ENCODE results near the gene TEKT3.

TEKT3 gene

GRCh38 chr17:15377616-15378015 lies 36.2 kb upstream of the TEKT3 start:
- no peak for TF ChIP-seq ZBTB7A (IDR thresholded peaks at IDR 0.05; ENCODE audit: low read depth)
- TF ChIP-seq EP300 (IDR thresholded peaks at IDR 0.05; ENCODE audit: borderline replicate concordance), result no peak
- TF ChIP-seq, protein P1, sequence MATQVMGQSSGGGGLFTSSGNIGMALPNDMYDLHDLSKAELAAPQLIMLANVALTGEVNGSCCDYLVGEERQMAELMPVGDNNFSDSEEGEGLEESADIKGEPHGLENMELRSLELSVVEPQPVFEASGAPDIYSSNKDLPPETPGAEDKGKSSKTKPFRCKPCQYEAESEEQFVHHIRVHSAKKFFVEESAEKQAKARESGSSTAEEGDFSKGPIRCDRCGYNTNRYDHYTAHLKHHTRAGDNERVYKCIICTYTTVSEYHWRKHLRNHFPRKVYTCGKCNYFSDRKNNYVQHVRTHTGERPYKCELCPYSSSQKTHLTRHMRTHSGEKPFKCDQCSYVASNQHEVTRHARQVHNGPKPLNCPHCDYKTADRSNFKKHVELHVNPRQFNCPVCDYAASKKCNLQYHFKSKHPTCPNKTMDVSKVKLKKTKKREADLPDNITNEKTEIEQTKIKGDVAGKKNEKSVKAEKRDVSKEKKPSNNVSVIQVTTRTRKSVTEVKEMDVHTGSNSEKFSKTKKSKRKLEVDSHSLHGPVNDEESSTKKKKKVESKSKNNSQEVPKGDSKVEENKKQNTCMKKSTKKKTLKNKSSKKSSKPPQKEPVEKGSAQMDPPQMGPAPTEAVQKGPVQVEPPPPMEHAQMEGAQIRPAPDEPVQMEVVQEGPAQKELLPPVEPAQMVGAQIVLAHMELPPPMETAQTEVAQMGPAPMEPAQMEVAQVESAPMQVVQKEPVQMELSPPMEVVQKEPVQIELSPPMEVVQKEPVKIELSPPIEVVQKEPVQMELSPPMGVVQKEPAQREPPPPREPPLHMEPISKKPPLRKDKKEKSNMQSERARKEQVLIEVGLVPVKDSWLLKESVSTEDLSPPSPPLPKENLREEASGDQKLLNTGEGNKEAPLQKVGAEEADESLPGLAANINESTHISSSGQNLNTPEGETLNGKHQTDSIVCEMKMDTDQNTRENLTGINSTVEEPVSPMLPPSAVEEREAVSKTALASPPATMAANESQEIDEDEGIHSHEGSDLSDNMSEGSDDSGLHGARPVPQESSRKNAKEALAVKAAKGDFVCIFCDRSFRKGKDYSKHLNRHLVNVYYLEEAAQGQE (IDR thresholded peaks at IDR 0.05; ENCODE audit: low read depth), result no peak
- TF ChIP-seq FOXM1 (IDR thresholded peaks at IDR 0.05; ENCODE audit: borderline replicate concordance, low read depth), result no peak
- no peak for TF ChIP-seq TAF1 (IDR thresholded peaks at IDR 0.05; ENCODE audit: low read depth)
- TF ChIP-seq EGR1 (IDR thresholded peaks at IDR 0.05), result no peak
- TF ChIP-seq TCF12 (IDR thresholded peaks at IDR 0.05; ENCODE audit: low read depth), result no peak
- TF ChIP-seq, protein P2, sequence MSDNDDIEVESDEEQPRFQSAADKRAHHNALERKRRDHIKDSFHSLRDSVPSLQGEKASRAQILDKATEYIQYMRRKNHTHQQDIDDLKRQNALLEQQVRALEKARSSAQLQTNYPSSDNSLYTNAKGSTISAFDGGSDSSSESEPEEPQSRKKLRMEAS (IDR thresholded peaks at IDR 0.05), result no peak
- peak; percentile 86 for TF ChIP-seq TEAD4 (IDR thresholded peaks at IDR 0.05)
- TF ChIP-seq RAD21 (IDR thresholded peaks at IDR 0.05; ENCODE audit: low read depth), result no peak
- no peak for TF ChIP-seq CREB1 (IDR thresholded peaks at IDR 0.05; ENCODE audit: low read depth)
- TF ChIP-seq CEBPB (IDR thresholded peaks at IDR 0.05), result no peak
- TF ChIP-seq NFIC (IDR thresholded peaks at IDR 0.05), result peak; percentile 35; the same call in 1 of the 2 replicates
- peak; percentile 67 for TF ChIP-seq YY1 (IDR thresholded peaks at IDR 0.05; ENCODE audit: low read depth)
- TF ChIP-seq, protein P3, sequence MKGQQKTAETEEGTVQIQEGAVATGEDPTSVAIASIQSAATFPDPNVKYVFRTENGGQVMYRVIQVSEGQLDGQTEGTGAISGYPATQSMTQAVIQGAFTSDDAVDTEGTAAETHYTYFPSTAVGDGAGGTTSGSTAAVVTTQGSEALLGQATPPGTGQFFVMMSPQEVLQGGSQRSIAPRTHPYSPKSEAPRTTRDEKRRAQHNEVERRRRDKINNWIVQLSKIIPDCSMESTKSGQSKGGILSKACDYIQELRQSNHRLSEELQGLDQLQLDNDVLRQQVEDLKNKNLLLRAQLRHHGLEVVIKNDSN (IDR thresholded peaks at IDR 0.05), result no peak

DNA sequence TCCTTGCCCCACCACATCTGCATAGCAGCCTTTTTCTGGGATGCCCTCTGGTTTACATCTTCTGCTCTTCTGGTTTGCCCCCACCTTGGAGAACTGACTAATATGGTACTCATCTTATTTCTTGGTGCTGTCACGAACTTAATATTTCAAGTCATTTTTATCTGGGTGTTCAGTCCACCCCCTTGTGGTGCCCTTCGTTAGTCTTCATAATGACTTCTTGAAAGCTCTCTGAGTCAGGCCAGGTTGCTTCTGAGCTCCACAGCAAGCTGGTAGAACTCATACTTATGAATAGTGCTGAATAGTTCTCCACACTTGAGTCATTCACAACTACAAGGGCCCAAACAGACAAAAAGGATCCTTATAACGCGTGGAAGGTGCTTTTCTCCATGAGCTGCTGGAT lies 35.8 kb upstream of the TEKT3 start:
- TF ChIP-seq TEAD4 (IDR thresholded peaks at IDR 0.05) (no peak), TCF12 (IDR thresholded peaks at IDR 0.05; ENCODE audit: low read depth) (no peak), ZBTB7A (IDR thresholded peaks at IDR 0.05; ENCODE audit: low read depth) (no peak), EP300 (IDR thresholded peaks at IDR 0.05; ENCODE audit: borderline replicate concordance) (no peak), RAD21 (IDR thresholded peaks at IDR 0.05; ENCODE audit: low read depth) (no peak)
- TF ChIP-seq, protein P2 (IDR thresholded peaks at IDR 0.05), result no peak

DNA sequence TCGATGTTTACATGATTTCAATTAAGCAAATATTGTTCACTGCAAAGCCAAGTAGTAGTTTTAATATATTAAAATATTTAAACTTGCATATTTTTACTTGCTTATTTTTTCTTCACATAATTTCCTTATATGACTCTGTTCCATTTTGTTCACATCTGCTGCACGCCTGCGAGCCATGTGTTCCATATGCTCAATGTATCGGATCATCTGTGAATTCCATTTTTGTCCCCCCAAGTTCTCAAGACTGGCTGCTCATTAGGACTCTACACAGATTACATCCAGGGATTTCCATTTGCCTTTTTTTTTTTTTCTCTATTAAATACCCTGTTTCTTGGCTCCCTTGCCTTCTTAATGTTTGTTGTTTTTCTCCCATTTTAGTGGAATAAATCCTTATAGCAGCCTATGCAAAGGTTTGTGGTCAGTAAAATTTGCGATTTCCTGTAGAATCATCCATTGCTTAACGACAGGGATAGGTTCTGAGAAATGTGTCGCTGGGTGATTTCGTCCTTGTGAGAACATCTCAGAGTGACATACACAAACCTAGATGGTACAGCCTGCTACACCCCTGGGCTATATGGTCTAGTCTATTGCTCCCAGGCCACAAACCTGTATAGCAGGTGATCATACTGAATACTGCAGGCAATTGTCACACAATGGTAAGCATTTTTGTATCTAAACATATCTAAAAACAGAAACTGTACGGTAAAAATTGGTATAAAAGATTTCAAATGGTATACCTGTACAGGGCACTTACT lies 30.2 kb upstream of the TEKT3 start:
- TF ChIP-seq CEBPB (IDR thresholded peaks at IDR 0.05) (no peak), FOXM1 (IDR thresholded peaks at IDR 0.05; ENCODE audit: borderline replicate concordance, low read depth) (no peak), RAD21 (IDR thresholded peaks at IDR 0.05; ENCODE audit: low read depth) (no peak), TCF12 (IDR thresholded peaks at IDR 0.05; ENCODE audit: low read depth) (no peak), EP300 (IDR thresholded peaks at IDR 0.05; ENCODE audit: borderline replicate concordance) (no peak), EGR1 (IDR thresholded peaks at IDR 0.05) (no peak), ZBTB7A (IDR thresholded peaks at IDR 0.05; ENCODE audit: low read depth) (no peak)
- TF ChIP-seq, protein P3 (IDR thresholded peaks at IDR 0.05), result no peak
- TF ChIP-seq, protein P1 (IDR thresholded peaks at IDR 0.05; ENCODE audit: low read depth), result no peak

- TF ChIP-seq, protein P1 (IDR thresholded peaks at IDR 0.05; ENCODE audit: low read depth), result no peak
- TF ChIP-seq NFIC (IDR thresholded peaks at IDR 0.05) (no peak), CREB1 (IDR thresholded peaks at IDR 0.05; ENCODE audit: low read depth) (no peak), EGR1 (IDR thresholded peaks at IDR 0.05) (no peak), YY1 (IDR thresholded peaks at IDR 0.05; ENCODE audit: low read depth) (no peak), EP300 (IDR thresholded peaks at IDR 0.05; ENCODE audit: borderline replicate concordance) (no peak), RAD21 (IDR thresholded peaks at IDR 0.05; ENCODE audit: low read depth) (no peak)
- TF ChIP-seq, protein P2 (IDR thresholded peaks at IDR 0.05), result no peak
Observed at GRCh38 chr17:15368600-15368999, 27.2 kb upstream of the TEKT3 start.

Measured in Ishikawa (cell line).